HG02938 (cell line): ENCODE results near the gene MSMO1.
A peak's percentile ranks its signal among the peaks of the same experiment; 100 is the strongest.
"Not testable (repeated sequence)": the region's sequence is repeated elsewhere in the genome, so short reads cannot be mapped to it uniquely, and the experiment has no call there.

Experiments used
- ATAC-seq: cut with Tn5 transposase; IDR thresholded peaks from one replicate; pipeline ENCODE4 v1.9.1; 2021; ENCODE audit warnings: mild to moderate bottlenecking, moderate library complexity; ENCODE audit not compliant: unreplicated experiment

Gene MSMO1

GRCh38 chr4:165324236-165324917 is 3.1 kb upstream of the MSMO1 start:
- ATAC-seq = no peak

DNA sequence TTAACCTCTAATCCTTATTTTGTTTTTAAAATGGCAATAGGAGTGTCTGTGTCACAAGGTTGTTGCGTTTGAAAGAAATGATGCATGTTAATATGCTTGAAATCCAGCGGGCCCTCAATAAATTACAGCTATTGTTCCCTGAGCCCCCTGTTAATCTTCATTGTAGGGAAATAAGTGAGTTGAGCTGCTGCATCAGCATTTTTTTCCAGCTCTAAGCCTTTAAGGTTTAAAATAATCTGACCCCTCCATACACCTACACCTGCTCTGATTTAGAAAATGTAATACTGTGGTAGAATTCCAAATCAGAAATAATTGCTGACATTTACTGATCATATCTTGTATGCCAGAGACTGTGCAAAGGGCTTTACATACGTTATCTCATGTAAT is 2.6 kb upstream of the MSMO1 start:
- no peak for ATAC-seq

- no peak for ATAC-seq
These were observed 1.5 kb upstream of the MSMO1 start for GRCh38 chr4:165325732-165326512.

DNA sequence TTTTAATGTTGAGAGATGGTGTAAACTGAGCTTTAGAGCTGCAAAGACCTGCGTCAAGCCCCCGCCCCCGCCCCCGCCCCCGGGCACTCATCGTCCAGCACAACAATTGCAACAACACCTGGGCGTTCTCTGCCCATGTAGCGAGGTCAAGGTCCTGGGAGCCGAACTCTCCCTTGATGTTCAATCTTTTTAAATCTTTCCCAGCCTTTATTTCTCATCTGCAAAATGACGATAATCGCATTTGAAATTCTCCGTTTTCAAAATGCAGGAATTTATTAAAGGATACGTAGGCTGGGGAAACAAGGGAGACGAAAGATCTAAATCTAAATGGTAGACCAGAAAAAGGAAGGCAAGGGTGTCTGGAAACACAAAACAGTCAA is 648 bp upstream of the MSMO1 start:
- peak; percentile 21 for ATAC-seq

DNA sequence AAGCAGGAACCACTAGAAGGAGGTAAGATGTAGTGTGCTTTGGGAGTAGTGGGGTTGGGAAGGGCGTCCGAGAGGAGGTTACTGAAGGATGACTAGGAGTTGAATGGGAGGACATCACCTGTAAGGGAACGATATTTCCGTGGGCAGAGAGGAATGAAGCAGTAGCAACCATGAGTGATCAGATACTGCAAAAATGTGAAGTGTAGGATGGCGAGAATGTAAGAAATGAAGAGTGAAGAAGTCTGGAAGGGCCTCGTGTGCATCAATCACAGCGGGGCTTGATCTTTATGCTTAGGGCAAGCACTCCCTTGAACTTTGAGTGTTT is 594 bp downstream of the MSMO1 start:
- ATAC-seq = no peak

GRCh38 chr4:165328708-165329107 is 1.2 kb downstream of the MSMO1 start:
- ATAC-seq = no peak

DNA sequence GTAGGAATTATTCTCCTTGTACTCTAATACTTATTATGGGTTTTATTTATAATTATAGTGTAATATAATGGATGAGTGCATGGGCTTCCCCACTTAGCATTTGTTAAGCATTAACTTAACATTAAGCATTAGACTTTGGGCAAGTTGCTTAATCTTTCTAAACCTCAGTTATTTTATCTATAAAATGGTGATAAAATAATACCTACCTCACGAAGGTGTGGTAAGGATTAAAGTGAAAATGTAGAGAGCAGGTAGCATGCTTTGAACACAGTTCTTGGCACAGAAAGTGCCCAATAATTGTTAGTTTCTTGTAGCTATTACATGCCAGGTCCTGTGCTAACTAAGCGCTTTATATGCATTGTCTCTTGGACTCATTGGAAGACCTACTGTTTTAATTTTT is 2.6 kb downstream of the MSMO1 start:
- ATAC-seq = no peak

- no peak for ATAC-seq
These were observed 3.2 kb downstream of the MSMO1 start for GRCh38 chr4:165330666-165331065.

DNA sequence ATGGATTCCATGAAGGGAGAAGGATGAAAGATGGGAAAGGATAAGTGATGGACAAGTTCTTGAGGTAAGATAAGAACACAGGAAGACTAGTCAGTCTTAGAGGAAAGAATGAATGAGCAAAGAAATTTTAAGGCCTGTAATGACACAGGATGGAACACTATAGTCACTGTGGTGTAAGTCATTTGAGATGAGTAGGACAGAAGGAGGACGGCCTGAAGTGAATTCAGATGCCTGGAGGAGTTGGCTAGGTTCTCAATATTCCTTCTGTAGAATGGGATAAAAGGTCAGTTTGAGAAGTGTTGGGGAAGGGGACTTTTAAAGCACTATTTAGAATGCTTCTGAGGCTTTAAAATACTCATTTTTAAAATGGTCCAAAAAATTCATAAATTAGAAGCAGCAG is 3.9 kb downstream of the MSMO1 start:
- ATAC-seq = no peak

DNA sequence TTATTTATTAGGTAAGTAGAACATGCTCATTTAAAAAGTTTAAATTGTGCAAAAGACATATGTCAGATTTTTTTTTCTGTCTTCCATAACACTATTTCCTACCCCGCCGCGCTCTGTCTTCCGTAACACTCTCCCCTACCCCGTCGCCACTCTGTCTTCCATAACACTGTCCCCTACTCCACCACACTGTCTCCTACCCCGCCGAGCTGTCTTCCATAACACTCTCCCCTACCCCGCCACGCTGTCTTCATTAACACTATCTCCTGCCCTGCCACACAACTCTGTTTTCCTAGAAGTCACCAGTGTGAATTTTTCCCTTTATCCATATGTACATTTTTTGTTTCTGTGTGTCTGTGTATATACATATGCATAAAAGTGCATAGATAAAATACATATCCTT is 4.4 kb downstream of the MSMO1 start:
- ATAC-seq = no peak

DNA sequence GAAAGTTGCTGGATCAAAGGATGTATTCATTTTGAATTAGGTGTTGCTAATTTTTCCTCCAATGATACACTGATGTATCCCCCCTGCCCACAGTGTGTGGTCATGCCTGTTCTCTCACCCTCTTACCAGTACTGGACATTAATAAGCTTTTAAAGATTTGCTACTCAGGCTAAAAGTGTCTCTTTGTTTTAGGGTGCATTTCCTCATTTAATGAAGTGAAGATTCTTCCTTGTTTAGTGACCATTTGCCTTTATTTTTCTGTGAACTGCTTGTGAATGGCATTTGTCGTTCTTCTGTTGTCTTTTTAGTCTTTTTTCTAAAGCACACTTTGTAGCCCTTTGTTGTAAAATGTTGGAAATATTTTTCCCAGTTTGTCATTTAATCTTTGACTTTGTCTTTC is 5.0 kb downstream of the MSMO1 start:
- no peak for ATAC-seq

- no peak for ATAC-seq
These were observed 7.8 kb downstream of the MSMO1 start for GRCh38 chr4:165335163-165335703.

DNA sequence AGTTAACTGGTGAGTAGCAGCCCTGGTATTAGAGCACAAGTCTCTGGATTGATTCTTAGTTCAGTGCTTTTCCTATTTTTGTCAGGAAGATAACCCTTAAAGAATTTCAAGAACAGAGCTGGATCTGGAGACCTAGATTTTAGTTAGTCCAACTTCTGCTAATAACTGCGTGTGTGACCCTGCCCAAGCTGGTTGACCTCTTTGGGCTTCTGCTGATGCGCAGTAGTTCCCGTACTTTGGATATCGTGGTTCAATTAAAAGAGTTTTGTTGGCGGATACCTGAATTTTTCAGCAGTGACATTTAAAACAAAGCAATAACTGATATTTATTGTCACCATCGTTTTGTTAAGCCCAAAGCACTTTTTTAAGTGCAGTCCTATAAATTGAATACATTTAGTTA is 9.3 kb downstream of the MSMO1 start:
- ATAC-seq = no peak

GRCh38 chr4:165342340-165342739 is 14.9 kb downstream of the MSMO1 start:
- ATAC-seq = not testable (repeated sequence)

DNA sequence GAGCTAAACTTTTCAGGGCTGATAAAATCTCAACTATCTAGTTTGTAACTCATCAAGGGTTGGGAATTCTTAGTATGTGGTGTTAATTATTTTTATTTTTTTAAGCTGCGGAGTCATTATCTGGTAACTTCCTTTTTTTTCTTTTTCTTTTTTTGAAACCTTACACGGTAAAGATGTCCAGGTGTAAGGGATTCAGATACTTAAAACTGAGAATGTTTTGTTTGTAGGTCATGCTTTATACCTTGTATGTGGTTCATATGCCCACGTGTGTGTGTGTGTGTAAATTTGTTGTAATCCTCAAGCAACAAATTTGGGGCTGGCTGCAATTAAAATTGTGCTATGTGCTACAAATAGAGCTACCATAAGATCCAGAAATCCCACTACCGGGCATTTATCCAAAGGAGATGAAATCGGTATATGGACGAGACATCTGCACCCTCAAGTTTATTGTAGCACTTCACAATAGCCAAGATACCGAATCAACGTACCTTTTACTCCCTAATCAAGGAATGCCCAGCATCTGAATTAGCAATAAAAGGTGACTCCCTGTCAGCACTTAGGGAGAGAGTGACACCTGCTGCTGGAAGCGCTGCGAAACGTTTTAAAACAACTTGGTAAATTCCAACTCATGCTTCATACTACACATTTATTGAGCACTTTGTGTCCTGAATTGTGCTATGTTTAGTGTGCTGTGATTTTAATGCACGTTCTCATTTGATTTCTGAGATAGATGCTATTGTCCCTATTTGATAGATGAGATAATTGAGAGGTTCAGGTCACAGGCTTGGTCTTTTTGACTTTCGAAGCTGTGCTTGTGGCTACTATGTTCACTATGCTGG is 16.1 kb downstream of the MSMO1 start:
- ATAC-seq = no peak

DNA sequence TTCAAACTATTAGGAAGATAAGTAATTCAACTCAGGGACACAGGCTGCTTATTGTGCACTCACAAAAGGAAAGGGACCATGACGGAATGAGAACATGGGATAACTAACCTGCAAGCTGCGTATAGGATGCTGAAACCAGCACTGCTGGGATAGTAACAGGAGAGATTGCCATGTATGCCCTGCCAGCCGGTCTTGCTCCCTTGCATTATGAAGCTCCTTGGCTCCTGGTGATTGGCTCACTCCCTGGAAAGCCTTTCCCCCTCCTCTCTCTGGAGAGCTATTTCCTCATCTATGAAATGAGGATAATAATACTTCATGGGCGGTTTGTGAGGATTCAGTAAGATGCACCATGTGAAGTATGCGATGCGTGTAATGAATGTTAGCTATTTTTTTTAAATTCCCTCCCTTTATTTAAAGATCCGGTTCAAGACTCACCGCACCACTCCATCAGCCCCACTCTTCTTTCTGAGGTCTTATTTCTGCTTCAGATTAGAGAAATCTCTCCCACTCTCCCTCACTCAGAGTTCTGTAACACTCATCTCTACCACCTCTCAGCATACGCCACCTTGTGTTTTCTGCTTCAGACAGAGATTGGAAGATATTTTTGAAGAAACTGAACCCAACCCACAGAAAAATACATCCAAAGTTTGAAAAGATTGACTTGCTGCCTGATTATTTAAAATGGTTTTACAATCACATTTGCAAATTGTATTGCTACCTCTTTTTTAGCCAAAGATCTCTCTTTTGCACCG is 18.4 kb downstream of the MSMO1 start:
- no peak for ATAC-seq

GRCh38 chr4:165347647-165348569 is 20.4 kb downstream of the MSMO1 start:
- no peak for ATAC-seq

DNA sequence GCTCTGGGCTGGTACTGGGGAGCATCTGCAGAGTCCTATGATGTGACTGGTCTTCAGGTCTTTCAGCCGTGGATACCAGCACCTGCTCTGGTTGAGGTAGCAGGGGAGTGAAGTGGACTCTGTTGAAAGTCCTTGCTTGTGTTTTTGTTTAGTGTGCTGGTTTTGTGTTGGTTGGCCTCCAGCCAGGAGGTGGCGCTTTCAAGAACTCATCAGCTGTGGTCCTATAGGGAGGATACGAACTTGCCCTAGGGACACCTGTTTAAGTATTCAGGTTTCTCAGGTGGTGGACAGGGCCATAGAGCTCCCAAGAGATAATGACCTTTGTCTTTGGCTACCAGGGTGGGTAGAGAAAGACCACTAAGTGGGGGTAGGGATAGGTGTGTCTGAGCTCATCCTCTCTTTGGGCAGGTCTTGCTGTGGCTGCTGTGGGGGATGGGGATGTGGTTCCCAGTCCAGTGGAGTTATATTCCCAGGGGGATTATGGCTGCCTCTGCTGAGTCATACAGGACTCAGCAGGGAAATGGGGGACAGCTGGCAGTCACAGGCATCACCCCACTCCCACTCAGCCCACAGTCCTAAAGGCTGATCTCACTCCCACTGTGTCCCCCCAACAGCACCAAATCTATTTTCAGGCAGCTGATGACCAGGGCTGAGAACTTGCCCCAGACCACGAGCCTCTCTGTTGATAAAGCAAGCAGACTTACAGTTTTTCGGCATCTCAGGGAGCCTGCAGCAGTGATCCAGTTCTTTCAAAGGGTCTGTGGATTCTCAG is 24.1 kb downstream of the MSMO1 start:
- ATAC-seq = no peak

GRCh38 chr4:165355900-165356300 is 28.4 kb downstream of the MSMO1 start:
- peak; percentile 40 for ATAC-seq
